ENCODE results near the gene PIEZO2.

GRCh38 chr18:10860382-10860781, 289.0 kb downstream of the PIEZO2 start:
- TF ChIP-seq CTCF (IDR thresholded peaks at IDR 0.05; ENCODE audit: insufficient read depth, low read length) (no peak), POLR2AphosphoS5 (IDR thresholded peaks at IDR 0.05; ENCODE audit: low read depth) (no peak), GABPA (IDR thresholded peaks at IDR 0.05; ENCODE audit: low read depth) (no peak)
